ENCODE results near the gene ZCCHC7.

ZCCHC7 gene

GRCh38 chr9:37127018-37127417, 6.6 kb downstream of the ZCCHC7 start:
- no peak for TF ChIP-seq CTCF (IDR thresholded peaks at IDR 0.05; ENCODE audit: low read depth, low read length)
- DNase-seq (ENCODE audit: extremely low read depth, low read depth) = no peak

- no peak for TF ChIP-seq CTCF (IDR thresholded peaks at IDR 0.05; ENCODE audit: low read depth, low read length)
- no peak for DNase-seq (ENCODE audit: extremely low read depth, low read depth)
Observed at GRCh38 chr9:37128051-37128450, 7.7 kb downstream of the ZCCHC7 start.

- TF ChIP-seq CTCF (IDR thresholded peaks at IDR 0.05; ENCODE audit: low read depth, low read length) = no peak
- DNase-seq (ENCODE audit: extremely low read depth, low read depth) = no peak
Observed at GRCh38 chr9:37134166-37134565, 13.8 kb downstream of the ZCCHC7 start.

- no peak for DNase-seq (ENCODE audit: extremely low read depth, low read depth)
- no peak for TF ChIP-seq CTCF (IDR thresholded peaks at IDR 0.05; ENCODE audit: low read depth, low read length)
Observed at GRCh38 chr9:37141015-37141414, 20.6 kb downstream of the ZCCHC7 start.

- TF ChIP-seq CTCF (IDR thresholded peaks at IDR 0.05; ENCODE audit: low read depth, low read length) = no peak
- DNase-seq (ENCODE audit: extremely low read depth, low read depth) = no peak
Observed at GRCh38 chr9:37144762-37145161, 24.4 kb downstream of the ZCCHC7 start.

- DNase-seq (ENCODE audit: extremely low read depth, low read depth) = no peak
- no peak for TF ChIP-seq CTCF (IDR thresholded peaks at IDR 0.05; ENCODE audit: low read depth, low read length)
Observed at GRCh38 chr9:37146410-37146809, 26.0 kb downstream of the ZCCHC7 start.

- TF ChIP-seq CTCF (IDR thresholded peaks at IDR 0.05; ENCODE audit: low read depth, low read length) = no peak
- no peak for DNase-seq (ENCODE audit: extremely low read depth, low read depth)
Observed at GRCh38 chr9:37148181-37148580, 27.8 kb downstream of the ZCCHC7 start.
